B cell (primary cell): Measurements from ENCODE around the gene C19orf33.

ENCODE experiments used
- EZH2 ChIP-seq: IDR thresholded peaks from 2 replicates; pipeline ENCODE4 v1.6.1; 2012; ENCODE audit warnings: borderline replicate concordance, low read depth, mild to moderate bottlenecking, moderate library complexity, low read length; ENCODE audit not compliant: insufficient read depth, poor library complexity, severe bottlenecking
- TF ChIP-seq, protein P1 (sequence below): fragments of 200-600 bp; IDR thresholded peaks from one replicate; pipeline ENCODE4 v1.8.0; 2022; ENCODE audit warnings: antibody characterized with exemption, mild to moderate bottlenecking

DNA sequence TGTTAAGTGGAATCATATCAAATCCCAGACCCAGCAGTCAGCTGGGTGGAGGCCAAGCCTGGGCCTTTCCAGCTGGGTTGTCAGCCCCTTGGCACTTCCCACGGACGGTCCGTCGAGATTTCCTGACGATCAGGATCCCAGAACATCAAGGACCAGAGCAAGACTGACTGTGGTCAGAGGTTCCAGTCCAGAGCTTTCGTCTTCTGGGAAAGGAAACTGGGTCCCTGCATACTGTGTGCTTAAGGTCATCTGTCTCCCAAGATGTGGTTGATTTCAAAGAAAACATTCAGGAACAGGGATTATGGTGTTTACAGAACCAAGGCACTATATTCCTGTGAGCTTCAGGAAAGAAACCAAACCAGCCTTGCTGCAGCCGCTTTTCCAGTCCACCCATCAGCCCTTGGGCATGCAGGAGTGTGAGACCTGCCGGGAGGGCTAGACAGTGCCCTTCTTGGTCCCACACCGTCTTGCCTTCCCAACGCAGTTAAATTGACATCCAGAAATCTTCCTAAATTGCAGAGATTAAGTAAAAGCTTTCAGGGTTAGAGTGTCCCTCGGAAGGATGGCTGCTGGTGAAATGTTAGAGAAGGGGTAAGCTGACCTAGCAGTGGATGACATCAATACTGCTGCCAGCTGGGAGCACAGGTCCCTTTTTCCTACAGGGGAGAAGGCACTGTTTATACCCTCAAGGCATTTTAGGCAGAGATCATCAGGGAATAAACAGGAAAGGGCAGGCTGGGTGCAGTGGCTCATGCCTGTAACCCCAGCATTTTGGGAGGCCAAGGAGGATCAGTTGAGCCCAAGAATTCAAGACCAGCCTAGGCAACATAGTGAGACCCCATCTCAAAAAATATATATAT is 5.0 kb upstream of the C19orf33 start:
- TF ChIP-seq, protein P1, sequence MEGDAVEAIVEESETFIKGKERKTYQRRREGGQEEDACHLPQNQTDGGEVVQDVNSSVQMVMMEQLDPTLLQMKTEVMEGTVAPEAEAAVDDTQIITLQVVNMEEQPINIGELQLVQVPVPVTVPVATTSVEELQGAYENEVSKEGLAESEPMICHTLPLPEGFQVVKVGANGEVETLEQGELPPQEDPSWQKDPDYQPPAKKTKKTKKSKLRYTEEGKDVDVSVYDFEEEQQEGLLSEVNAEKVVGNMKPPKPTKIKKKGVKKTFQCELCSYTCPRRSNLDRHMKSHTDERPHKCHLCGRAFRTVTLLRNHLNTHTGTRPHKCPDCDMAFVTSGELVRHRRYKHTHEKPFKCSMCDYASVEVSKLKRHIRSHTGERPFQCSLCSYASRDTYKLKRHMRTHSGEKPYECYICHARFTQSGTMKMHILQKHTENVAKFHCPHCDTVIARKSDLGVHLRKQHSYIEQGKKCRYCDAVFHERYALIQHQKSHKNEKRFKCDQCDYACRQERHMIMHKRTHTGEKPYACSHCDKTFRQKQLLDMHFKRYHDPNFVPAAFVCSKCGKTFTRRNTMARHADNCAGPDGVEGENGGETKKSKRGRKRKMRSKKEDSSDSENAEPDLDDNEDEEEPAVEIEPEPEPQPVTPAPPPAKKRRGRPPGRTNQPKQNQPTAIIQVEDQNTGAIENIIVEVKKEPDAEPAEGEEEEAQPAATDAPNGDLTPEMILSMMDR: no peak
- no peak for TF ChIP-seq EZH2
